Stomach smooth muscle (tissue), 2 donors: ENCODE measurements around the gene SLC9A1.

Experiments used
- H3K27ac ChIP-seq: one replicate; pipeline ENCODE4 v1.7.0; 2013; ENCODE audit warnings: mild to moderate bottlenecking, low read length, inconsistent platforms
- H3K27me3 ChIP-seq, 2 donors: one replicate each; pipeline ENCODE4 v1.7.0; 2013; ENCODE audit warnings: low read length in 2 of 2; ENCODE audit not compliant: insufficient read depth in 2 of 2, control insufficient read depth in 1 of 2
- H3K36me3 ChIP-seq, 2 donors: one replicate each; pipeline ENCODE4 v1.7.0; 2013; ENCODE audit warnings: low read length in 2 of 2; ENCODE audit not compliant: control insufficient read depth in 2 of 2, insufficient read depth in 2 of 2
- H3K4me1 ChIP-seq: one replicate; pipeline ENCODE4 v1.7.0; 2013; ENCODE audit warnings: low read length; ENCODE audit not compliant: control insufficient read depth, insufficient read depth
- H3K4me3 ChIP-seq, 2 donors: one replicate each; pipeline ENCODE4 v1.7.0; 2013; ENCODE audit warnings: low read length in 2 of 2
- H3K9ac ChIP-seq, 2 donors: one replicate each; pipeline ENCODE4 v1.7.0; 2013; ENCODE audit warnings: low read length in 2 of 2, mild to moderate bottlenecking in 1 of 2
- H3K9me3 ChIP-seq, 2 donors: one replicate each; pipeline ENCODE4 v1.7.0; 2013; ENCODE audit warnings: low read length in 2 of 2; ENCODE audit not compliant: control insufficient read depth in 2 of 2
- donor health status: healthy.
- donor health status: Pancreatic carcinoma.

SLC9A1 gene

GRCh38 chr1:27070390-27071048 lies 84.4 kb downstream of the SLC9A1 start:
- no peaks in the 10 kb centered on the region for H3K9me3 ChIP-seq

GRCh38 chr1:27068922-27069321 lies 86.0 kb downstream of the SLC9A1 start:
- Histone ChIP-seq H3K36me3 (no peaks in the 10 kb centered on the region), H3K9me3 (no peaks in the 10 kb centered on the region), H3K4me3 (no peak overlapping the region), H3K27me3 (peaks cover 0 to 2% of the 10 kb centered on the region in 2 donors), H3K27ac (no peak overlapping the region), H3K9ac (no peak overlapping the region), H3K4me1 (peaks cover 5% of the 10 kb centered on the region)

More at GRCh38 chr1:27070390-27071048, 84.4 kb downstream of the SLC9A1 start:
- Histone ChIP-seq H3K27me3 (peaks cover 0 to 2% of the 10 kb centered on the region in 2 donors), H3K36me3 (no peaks in the 10 kb centered on the region), H3K4me1 (peaks cover 5% of the 10 kb centered on the region), H3K4me3 (no peak overlapping the region), H3K27ac (no peak overlapping the region), H3K9ac (no peak overlapping the region)

- H3K4me1 ChIP-seq = peaks cover 3% of the 10 kb centered on the region
- H3K9me3 ChIP-seq = no peaks in the 10 kb centered on the region
- no peaks in the 10 kb centered on the region for H3K36me3 ChIP-seq
- H3K9ac ChIP-seq = no peak overlapping the region
- H3K4me3 ChIP-seq = no peak overlapping the region
- no peak overlapping the region for H3K27ac ChIP-seq
- H3K27me3 ChIP-seq = peaks cover 0 to 2% of the 10 kb centered on the region in 2 donors
These were observed 88.8 kb downstream of the SLC9A1 start for GRCh38 chr1:27065999-27066630.

GRCh38 chr1:27060891-27061290 lies 94.0 kb downstream of the SLC9A1 start:
- no peaks in the 10 kb centered on the region for H3K27me3 ChIP-seq
- no peak overlapping the region for H3K4me3 ChIP-seq
- no peaks in the 10 kb centered on the region for H3K36me3 ChIP-seq
- H3K9me3 ChIP-seq = no peaks in the 10 kb centered on the region
- H3K27ac ChIP-seq = no peak overlapping the region
- H3K4me1 ChIP-seq = peaks cover 10% of the 10 kb centered on the region
- H3K9ac ChIP-seq = no peak overlapping the region

GRCh38 chr1:27058966-27059669 lies 95.8 kb downstream of the SLC9A1 start:
- Histone ChIP-seq H3K27me3 (no peaks in the 10 kb centered on the region), H3K9me3 (no peaks in the 10 kb centered on the region), H3K36me3 (no peaks in the 10 kb centered on the region), H3K4me1 (peaks cover 10% of the 10 kb centered on the region), H3K27ac (no peak overlapping the region), H3K4me3 (no peak overlapping the region), H3K9ac (no peak overlapping the region)

GRCh38 chr1:27057801-27058625 lies 96.9 kb downstream of the SLC9A1 start:
- Histone ChIP-seq H3K27me3 (no peaks in the 10 kb centered on the region), H3K36me3 (no peaks in the 10 kb centered on the region), H3K4me1 (peaks cover 10% of the 10 kb centered on the region), H3K9ac (no peak overlapping the region), H3K9me3 (no peaks in the 10 kb centered on the region), H3K4me3 (no peak overlapping the region), H3K27ac (no peak overlapping the region)

GRCh38 chr1:27057389-27057788 lies 97.5 kb downstream of the SLC9A1 start:
- H3K27me3 ChIP-seq = no peaks in the 10 kb centered on the region
- no peak overlapping the region for H3K4me3 ChIP-seq
- H3K4me1 ChIP-seq = peaks cover 10% of the 10 kb centered on the region
- H3K9ac ChIP-seq = no peak overlapping the region
- no peak overlapping the region for H3K27ac ChIP-seq
- no peaks in the 10 kb centered on the region for H3K36me3 ChIP-seq
- H3K9me3 ChIP-seq = no peaks in the 10 kb centered on the region

- H3K9ac ChIP-seq = no peak overlapping the region
- no peak overlapping the region for H3K27ac ChIP-seq
- H3K4me1 ChIP-seq = peaks cover 10% of the 10 kb centered on the region
- H3K36me3 ChIP-seq = no peaks in the 10 kb centered on the region
- H3K4me3 ChIP-seq = no peak overlapping the region
- H3K9me3 ChIP-seq = no peaks in the 10 kb centered on the region
- H3K27me3 ChIP-seq = no peaks in the 10 kb centered on the region
These were observed 100.8 kb downstream of the SLC9A1 start for GRCh38 chr1:27053977-27054753.

- Histone ChIP-seq H3K4me1 (peaks cover 2% of the 10 kb centered on the region), H3K36me3 (no peaks in the 10 kb centered on the region), H3K9me3 (no peaks in the 10 kb centered on the region), H3K27me3 (no peaks in the 10 kb centered on the region), H3K27ac (no peak overlapping the region), H3K9ac (no peak overlapping the region), H3K4me3 (no peak overlapping the region)
These were observed 102.4 kb downstream of the SLC9A1 start for GRCh38 chr1:27052527-27052926.

GRCh38 chr1:27049607-27050006 lies 105.3 kb downstream of the SLC9A1 start:
- Histone ChIP-seq H3K4me3 (no peak overlapping the region), H3K27ac (no peak overlapping the region), H3K9ac (no peak overlapping the region), H3K4me1 (peaks cover 7% of the 10 kb centered on the region), H3K36me3 (no peaks in the 10 kb centered on the region), H3K27me3 (no peaks in the 10 kb centered on the region), H3K9me3 (no peaks in the 10 kb centered on the region)
